ENCODE measurements around the gene CEP112. TPM values are rescaled to one million over a fixed set of nuclear protein-coding genes. Genes with fewer than 3 reads are reported as not detected.

CEP112 gene
- polyA plus RNA-seq, 1 donor (not counting 4 experiments of a cell fraction or from before 2014, with no cell fraction given): 2.6 TPM

DNA sequence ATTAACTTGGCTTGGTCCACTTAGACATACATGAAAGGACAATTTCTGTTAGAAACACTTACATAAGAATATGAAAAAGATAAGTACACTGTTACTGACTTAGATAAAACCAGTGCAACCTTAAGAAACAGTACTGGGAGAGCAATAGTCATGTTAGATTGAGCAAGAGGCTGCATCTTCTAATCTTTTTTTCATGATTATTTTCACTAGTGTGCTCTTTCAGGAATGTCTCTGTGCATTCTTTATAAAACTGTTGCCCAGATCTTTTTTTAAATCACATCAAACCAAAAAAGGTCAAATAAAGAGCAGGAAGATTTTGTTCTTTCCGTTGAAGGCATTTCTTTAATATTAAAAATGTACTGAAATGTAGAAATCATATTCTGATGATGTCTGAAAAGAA is 529.7 kb downstream of the CEP112 start:
- Histone ChIP-seq H3K4me3 (ENCODE audit: control insufficient read depth in 2 of 3, extremely low read depth in 1 of 3, insufficient read depth in 2 of 3, low read depth in 1 of 3, low read length in 3 of 3) (no peak overlapping the region), H4K20me1 (ENCODE audit: control insufficient read depth, extremely low read depth, insufficient read depth, low read length) (no peaks in the 10 kb centered on the region), H3K4me1 (ENCODE audit: control insufficient read depth, extremely low read depth, insufficient read depth, low read length) (no peaks in the 10 kb centered on the region), H3K79me2 (ENCODE audit: control insufficient read depth, insufficient read depth, low read length) (no peaks in the 10 kb centered on the region), H3K27me3 (ENCODE audit: control insufficient read depth, extremely low read depth, insufficient read depth, low read length) (no peaks in the 10 kb centered on the region), H3K9me3 (ENCODE audit: control insufficient read depth, low read depth, low read length) (no peaks in the 10 kb centered on the region), H3K9me1 (ENCODE audit: control insufficient read depth, extremely low read depth, insufficient read depth, low read length) (no peaks in the 10 kb centered on the region), H3K36me3 (ENCODE audit: control insufficient read depth in 2 of 2, extremely low read depth in 1 of 2, insufficient read depth in 2 of 2, low read length in 2 of 2) (no peaks in the 10 kb centered on the region), H3K27ac (ENCODE audit: control insufficient read depth, insufficient read depth, low read length) (no peak overlapping the region), H3K9ac (ENCODE audit: control insufficient read depth, extremely low read depth, insufficient read depth, low read length) (no peak overlapping the region), H3K4me2 (ENCODE audit: control insufficient read depth, extremely low read depth, insufficient read depth, low read depth, low read length) (no peak overlapping the region), H2AFZ (ENCODE audit: control insufficient read depth, low read length) (no peak overlapping the region)
- no peak for FAIRE-seq
- dilution Hi-C loops (cut with MboI; ENCODE audit: extremely low pct_ligation_motif_present, low sequenced_read_pairs): no loop called here
- DNase-seq (ENCODE audit: low read depth, low spot score): no peak
- TF ChIP-seq, protein P1, sequence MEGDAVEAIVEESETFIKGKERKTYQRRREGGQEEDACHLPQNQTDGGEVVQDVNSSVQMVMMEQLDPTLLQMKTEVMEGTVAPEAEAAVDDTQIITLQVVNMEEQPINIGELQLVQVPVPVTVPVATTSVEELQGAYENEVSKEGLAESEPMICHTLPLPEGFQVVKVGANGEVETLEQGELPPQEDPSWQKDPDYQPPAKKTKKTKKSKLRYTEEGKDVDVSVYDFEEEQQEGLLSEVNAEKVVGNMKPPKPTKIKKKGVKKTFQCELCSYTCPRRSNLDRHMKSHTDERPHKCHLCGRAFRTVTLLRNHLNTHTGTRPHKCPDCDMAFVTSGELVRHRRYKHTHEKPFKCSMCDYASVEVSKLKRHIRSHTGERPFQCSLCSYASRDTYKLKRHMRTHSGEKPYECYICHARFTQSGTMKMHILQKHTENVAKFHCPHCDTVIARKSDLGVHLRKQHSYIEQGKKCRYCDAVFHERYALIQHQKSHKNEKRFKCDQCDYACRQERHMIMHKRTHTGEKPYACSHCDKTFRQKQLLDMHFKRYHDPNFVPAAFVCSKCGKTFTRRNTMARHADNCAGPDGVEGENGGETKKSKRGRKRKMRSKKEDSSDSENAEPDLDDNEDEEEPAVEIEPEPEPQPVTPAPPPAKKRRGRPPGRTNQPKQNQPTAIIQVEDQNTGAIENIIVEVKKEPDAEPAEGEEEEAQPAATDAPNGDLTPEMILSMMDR (optimal IDR thresholded peaks at IDR 0.05 in 1 of 3, IDR thresholded peaks at IDR 0.05 in 1 of 3, conservative IDR thresholded peaks at IDR 0.05 in 1 of 3; ENCODE audit: extremely low read depth in 1 of 3, insufficient read depth in 2 of 3, low read length in 3 of 3): no peak
- no peak for TF ChIP-seq EZH2 (IDR thresholded peaks at IDR 0.05; ENCODE audit: low read length)

DNA sequence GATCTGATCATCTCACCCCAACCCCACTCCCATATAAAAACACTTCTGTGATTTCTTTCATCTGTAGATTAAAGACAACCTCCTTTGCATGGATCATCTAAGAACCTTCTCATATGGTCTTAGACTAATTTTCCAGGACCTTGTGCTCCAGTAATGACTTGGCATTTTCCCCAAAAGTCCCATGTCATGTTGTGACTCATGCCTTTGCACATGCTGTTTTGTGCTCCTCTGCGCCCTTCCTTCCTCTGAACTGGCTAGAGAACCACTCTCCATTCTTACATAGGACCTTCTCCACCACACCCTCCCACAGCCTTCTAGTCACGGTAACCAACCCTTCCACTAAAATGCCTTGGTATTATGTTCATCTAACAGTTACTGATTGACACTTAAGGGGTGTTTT is 531.0 kb downstream of the CEP112 start:
- dilution Hi-C loops (cut with MboI; ENCODE audit: extremely low pct_ligation_motif_present, low sequenced_read_pairs): no loop called here
- Histone ChIP-seq H3K27me3 (ENCODE audit: control insufficient read depth, extremely low read depth, insufficient read depth, low read length) (no peaks in the 10 kb centered on the region), H3K9me1 (ENCODE audit: control insufficient read depth, extremely low read depth, insufficient read depth, low read length) (no peaks in the 10 kb centered on the region), H3K4me2 (ENCODE audit: control insufficient read depth, extremely low read depth, insufficient read depth, low read depth, low read length) (no peak overlapping the region), H3K4me3 (ENCODE audit: control insufficient read depth in 2 of 3, extremely low read depth in 1 of 3, insufficient read depth in 2 of 3, low read depth in 1 of 3, low read length in 3 of 3) (no peak overlapping the region), H3K27ac (ENCODE audit: control insufficient read depth, insufficient read depth, low read length) (no peak overlapping the region), H4K20me1 (ENCODE audit: control insufficient read depth, extremely low read depth, insufficient read depth, low read length) (no peaks in the 10 kb centered on the region), H3K9me3 (ENCODE audit: control insufficient read depth, low read depth, low read length) (no peaks in the 10 kb centered on the region), H3K4me1 (ENCODE audit: control insufficient read depth, extremely low read depth, insufficient read depth, low read length) (no peaks in the 10 kb centered on the region), H2AFZ (ENCODE audit: control insufficient read depth, low read length) (no peak overlapping the region), H3K9ac (ENCODE audit: control insufficient read depth, extremely low read depth, insufficient read depth, low read length) (no peak overlapping the region), H3K36me3 (ENCODE audit: control insufficient read depth in 2 of 2, extremely low read depth in 1 of 2, insufficient read depth in 2 of 2, low read length in 2 of 2) (no peaks in the 10 kb centered on the region), H3K79me2 (ENCODE audit: control insufficient read depth, insufficient read depth, low read length) (no peaks in the 10 kb centered on the region)
- FAIRE-seq (no peak), DNase-seq (ENCODE audit: low read depth, low spot score) (no peak)
- TF ChIP-seq, protein P1 (optimal IDR thresholded peaks at IDR 0.05 in 1 of 3, IDR thresholded peaks at IDR 0.05 in 1 of 3, conservative IDR thresholded peaks at IDR 0.05 in 1 of 3; ENCODE audit: extremely low read depth in 1 of 3, insufficient read depth in 2 of 3, low read length in 3 of 3): no peak
- no peak for TF ChIP-seq EZH2 (IDR thresholded peaks at IDR 0.05; ENCODE audit: low read length)

All from keratinocyte (primary cell).